ENCODE results near the gene FBXO15. TPM values are rescaled to one million over a fixed set of nuclear protein-coding genes. Genes with fewer than 3 reads are reported as not detected.

FBXO15 gene
- total RNA-seq, 2 experiments from 2014 or later: 0.54 to 2.1 TPM

- no peaks in the 10 kb centered on the region for H3K4me1 ChIP-seq (ENCODE audit: insufficient read depth, low read length, poor library complexity, severe bottlenecking)
- no peak for TF ChIP-seq CTCF (conservative IDR thresholded peaks at IDR 0.05; ENCODE audit: low read length)
- no peak for TF ChIP-seq EZH2phosphoT487 (IDR thresholded peaks at IDR 0.05; ENCODE audit: borderline replicate concordance, low read depth, low read length)
- BruUV-seq (replicated peaks): no TSS peak
- ChIA-PET CTCF (ENCODE audit: unreplicated experiment) (no interaction called here), POLR2A (no interaction called here)
- H4K20me1 ChIP-seq (ENCODE audit: insufficient read depth, low read length): no peaks in the 10 kb centered on the region
- no peaks in the 10 kb centered on the region for H3K79me2 ChIP-seq (ENCODE audit: insufficient read depth, low read depth, low read length)
- H3K9me3 ChIP-seq (ENCODE audit: low read length): no peaks in the 10 kb centered on the region
- H3K36me3 ChIP-seq (ENCODE audit: insufficient read depth, low read length): no peaks in the 10 kb centered on the region
- no peak overlapping the region for H2AFZ ChIP-seq (ENCODE audit: low read length)
- no peak for DNase-seq (ENCODE audit: low spot score)
- intact Hi-C loops (cut with micrococcal nuclease; ENCODE audit: unreplicated experiment): no loop called here
- no peaks in the 10 kb centered on the region for H3K9me2 ChIP-seq (ENCODE audit: insufficient read depth, low read length)
- H3K27ac ChIP-seq (ENCODE audit: low read depth, low read length, poor library complexity, severe bottlenecking): no peak overlapping the region
- no peak overlapping the region for H3K4me3 ChIP-seq (ENCODE audit: low read depth, low read length, poor library complexity, severe bottlenecking)
- no peak overlapping the region for H3K4me2 ChIP-seq (ENCODE audit: low read length)
Observed at GRCh38 chr18:74124642-74125041, 23.0 kb downstream of the FBXO15 start.

DNA sequence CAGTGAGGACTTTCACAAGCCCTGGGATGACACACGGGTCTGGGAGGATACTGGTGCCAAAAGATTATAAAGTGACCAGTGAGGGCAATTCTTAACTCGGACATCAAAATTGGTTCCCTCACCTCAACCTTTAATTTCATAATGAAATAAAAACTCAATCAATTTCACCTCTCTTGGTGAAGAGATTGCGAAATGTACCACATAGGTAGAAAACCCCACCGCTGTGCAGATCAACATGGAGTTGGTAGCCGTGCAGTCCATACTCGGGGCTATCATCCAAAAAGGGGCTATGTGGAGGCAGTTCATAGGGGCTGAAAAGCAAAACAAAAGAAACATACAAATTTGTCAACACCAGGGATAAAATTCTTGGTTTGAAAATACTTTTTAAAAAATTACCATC, 24.4 kb downstream of the FBXO15 start:
- Histone ChIP-seq H3K27ac (ENCODE audit: low read depth, low read length, poor library complexity, severe bottlenecking) (no peak overlapping the region), H3K4me1 (ENCODE audit: insufficient read depth, low read length, poor library complexity, severe bottlenecking) (no peaks in the 10 kb centered on the region), H3K36me3 (ENCODE audit: insufficient read depth, low read length) (no peaks in the 10 kb centered on the region), H2AFZ (ENCODE audit: low read length) (no peak overlapping the region), H3K9me3 (ENCODE audit: low read length) (no peaks in the 10 kb centered on the region), H4K20me1 (ENCODE audit: insufficient read depth, low read length) (no peaks in the 10 kb centered on the region), H3K4me2 (ENCODE audit: low read length) (no peak overlapping the region), H3K4me3 (ENCODE audit: low read depth, low read length, poor library complexity, severe bottlenecking) (no peak overlapping the region), H3K79me2 (ENCODE audit: insufficient read depth, low read depth, low read length) (no peaks in the 10 kb centered on the region), H3K9me2 (ENCODE audit: insufficient read depth, low read length) (no peaks in the 10 kb centered on the region)
- DNase-seq (ENCODE audit: low spot score): no peak
- no TSS peak for BruUV-seq (replicated peaks)
- ChIA-PET POLR2A (no interaction called here), CTCF (ENCODE audit: unreplicated experiment) (no interaction called here)
- TF ChIP-seq EZH2phosphoT487 (IDR thresholded peaks at IDR 0.05; ENCODE audit: borderline replicate concordance, low read depth, low read length): no peak
- TF ChIP-seq CTCF (conservative IDR thresholded peaks at IDR 0.05; ENCODE audit: low read length): no peak
- intact Hi-C loops (cut with micrococcal nuclease; ENCODE audit: unreplicated experiment): no loop called here

DNA sequence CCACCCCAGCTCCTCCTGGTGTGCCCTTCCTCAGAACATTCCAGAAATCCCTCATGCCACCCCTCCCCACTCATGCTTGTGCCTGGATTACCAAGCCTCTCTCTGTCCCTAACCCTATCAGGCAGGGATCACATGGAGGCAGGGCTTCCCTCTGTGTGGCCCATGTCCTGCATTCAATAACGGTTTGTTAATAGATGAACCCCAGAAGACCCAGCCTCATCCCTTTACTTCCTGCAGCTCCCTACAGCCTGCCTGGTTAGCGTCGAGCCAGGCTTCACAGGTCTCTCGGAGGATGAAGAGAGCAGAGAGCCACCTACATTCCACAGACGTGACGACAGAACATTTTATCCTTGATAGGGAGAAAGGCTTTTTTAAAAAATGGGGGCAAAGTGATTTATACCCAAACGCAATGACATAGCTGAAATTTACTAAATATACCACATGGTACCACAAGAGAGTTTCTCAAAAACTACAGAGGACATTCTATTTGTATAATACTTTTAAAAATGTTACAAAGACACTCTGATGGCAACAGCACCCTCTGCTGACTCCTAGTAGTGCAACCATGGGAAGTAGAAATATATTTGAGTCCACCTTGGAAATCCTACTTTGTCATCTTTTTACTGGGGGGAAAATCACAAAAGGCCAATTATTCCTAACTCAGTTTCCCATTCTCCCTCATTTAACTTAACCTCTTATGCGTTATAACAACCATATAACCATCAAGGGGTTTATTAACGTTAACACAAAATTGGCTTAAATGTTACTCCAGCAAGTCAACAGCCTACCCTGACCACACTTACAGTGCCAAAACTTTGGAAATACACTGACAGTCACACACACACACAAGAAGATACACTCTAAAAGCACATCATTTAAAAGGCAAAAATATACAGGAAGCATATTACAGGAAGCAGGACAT, 30.7 kb downstream of the FBXO15 start:
- intact Hi-C loops (cut with micrococcal nuclease; ENCODE audit: unreplicated experiment): loop anchor here (1.0 kb wide), 1 partner anchor 77 kb away; no protein-coding TSS in a partner anchor
- TF ChIP-seq CTCF (conservative IDR thresholded peaks at IDR 0.05; ENCODE audit: low read length) (peak; percentile 74), EZH2phosphoT487 (IDR thresholded peaks at IDR 0.05; ENCODE audit: borderline replicate concordance, low read depth, low read length) (no peak)
- H3K27ac ChIP-seq (ENCODE audit: low read depth, low read length, poor library complexity, severe bottlenecking): no peak overlapping the region
- H3K9me3 ChIP-seq (ENCODE audit: low read length): no peaks in the 10 kb centered on the region
- H3K79me2 ChIP-seq (ENCODE audit: insufficient read depth, low read depth, low read length): no peaks in the 10 kb centered on the region
- no TSS peak for BruUV-seq (replicated peaks)
- no peak overlapping the region for H3K4me2 ChIP-seq (ENCODE audit: low read length)
- H2AFZ ChIP-seq (ENCODE audit: low read length): no peak overlapping the region
- H3K9me2 ChIP-seq (ENCODE audit: insufficient read depth, low read length): no peaks in the 10 kb centered on the region
- POLR2A ChIA-PET: interaction anchor here (0.9 kb wide), 1 partner anchor 76 kb away, joined by 4 read pairs; no protein-coding TSS in a partner anchor
- CTCF ChIA-PET (ENCODE audit: unreplicated experiment): no interaction called here
- H4K20me1 ChIP-seq (ENCODE audit: insufficient read depth, low read length): no peaks in the 10 kb centered on the region
- peak; percentile 41 for DNase-seq (ENCODE audit: low spot score)
- H3K4me3 ChIP-seq (ENCODE audit: low read depth, low read length, poor library complexity, severe bottlenecking): no peak overlapping the region
- no peaks in the 10 kb centered on the region for H3K36me3 ChIP-seq (ENCODE audit: insufficient read depth, low read length)
- no peaks in the 10 kb centered on the region for H3K4me1 ChIP-seq (ENCODE audit: insufficient read depth, low read length, poor library complexity, severe bottlenecking)
